ENCODE data around the gene CACNA1B.

The CACNA1B gene

GRCh38 chr9:137984520-137985257, 107.1 kb downstream of the CACNA1B start:
- no peaks in the 10 kb centered on the region for H3K9me3 ChIP-seq (ENCODE audit: low read length)
- H3K4me3 ChIP-seq (ENCODE audit: low read depth in 1 of 2, low read length in 2 of 2), result no peak overlapping the region
- no peak overlapping the region for H3K9ac ChIP-seq (ENCODE audit: low read length)
- no peak overlapping the region for H3K27ac ChIP-seq (ENCODE audit: low read depth, low read length)
- no peaks in the 10 kb centered on the region for H3K36me3 ChIP-seq (ENCODE audit: insufficient read depth, low read length)
- H3K27me3 ChIP-seq (ENCODE audit: control insufficient read depth in 1 of 2, insufficient read depth in 2 of 2, low read length in 2 of 2), result no peaks in the 10 kb centered on the region
- no peaks in the 10 kb centered on the region for H3K4me1 ChIP-seq (ENCODE audit: insufficient read depth, low read length)

GRCh38 chr9:137985637-137986071, 108.1 kb downstream of the CACNA1B start:
- Histone ChIP-seq H3K4me1 (ENCODE audit: insufficient read depth, low read length) (no peaks in the 10 kb centered on the region), H3K4me3 (ENCODE audit: low read depth in 1 of 2, low read length in 2 of 2) (no peak overlapping the region), H3K27ac (ENCODE audit: low read depth, low read length) (no peak overlapping the region), H3K9ac (ENCODE audit: low read length) (no peak overlapping the region), H3K36me3 (ENCODE audit: insufficient read depth, low read length) (no peaks in the 10 kb centered on the region), H3K9me3 (ENCODE audit: low read length) (no peaks in the 10 kb centered on the region), H3K27me3 (ENCODE audit: control insufficient read depth in 1 of 2, insufficient read depth in 2 of 2, low read length in 2 of 2) (no peaks in the 10 kb centered on the region)

GRCh38 chr9:137986268-137987099, 108.9 kb downstream of the CACNA1B start:
- Histone ChIP-seq H3K9ac (ENCODE audit: low read length) (no peak overlapping the region), H3K9me3 (ENCODE audit: low read length) (no peaks in the 10 kb centered on the region), H3K4me3 (ENCODE audit: low read depth in 1 of 2, low read length in 2 of 2) (no peak overlapping the region), H3K27ac (ENCODE audit: low read depth, low read length) (no peak overlapping the region), H3K4me1 (ENCODE audit: insufficient read depth, low read length) (no peaks in the 10 kb centered on the region), H3K27me3 (ENCODE audit: control insufficient read depth in 1 of 2, insufficient read depth in 2 of 2, low read length in 2 of 2) (no peaks in the 10 kb centered on the region), H3K36me3 (ENCODE audit: insufficient read depth, low read length) (no peaks in the 10 kb centered on the region)

- no peak overlapping the region for H3K4me3 ChIP-seq (ENCODE audit: low read depth in 1 of 2, low read length in 2 of 2)
- no peak overlapping the region for H3K9ac ChIP-seq (ENCODE audit: low read length)
- H3K4me1 ChIP-seq (ENCODE audit: insufficient read depth, low read length), result no peaks in the 10 kb centered on the region
- no peaks in the 10 kb centered on the region for H3K36me3 ChIP-seq (ENCODE audit: insufficient read depth, low read length)
- H3K27ac ChIP-seq (ENCODE audit: low read depth, low read length), result no peak overlapping the region
- no peaks in the 10 kb centered on the region for H3K9me3 ChIP-seq (ENCODE audit: low read length)
- no peaks in the 10 kb centered on the region for H3K27me3 ChIP-seq (ENCODE audit: control insufficient read depth in 1 of 2, insufficient read depth in 2 of 2, low read length in 2 of 2)
These were observed 109.9 kb downstream of the CACNA1B start for GRCh38 chr9:137987244-137988030.

- H3K9ac ChIP-seq (ENCODE audit: low read length), result no peak overlapping the region
- H3K9me3 ChIP-seq (ENCODE audit: low read length), result no peaks in the 10 kb centered on the region
- no peak overlapping the region for H3K27ac ChIP-seq (ENCODE audit: low read depth, low read length)
- H3K4me3 ChIP-seq (ENCODE audit: low read depth in 1 of 2, low read length in 2 of 2), result no peak overlapping the region
- no peaks in the 10 kb centered on the region for H3K27me3 ChIP-seq (ENCODE audit: control insufficient read depth in 1 of 2, insufficient read depth in 2 of 2, low read length in 2 of 2)
- H3K4me1 ChIP-seq (ENCODE audit: insufficient read depth, low read length), result no peaks in the 10 kb centered on the region
- no peaks in the 10 kb centered on the region for H3K36me3 ChIP-seq (ENCODE audit: insufficient read depth, low read length)
These were observed 110.5 kb downstream of the CACNA1B start for GRCh38 chr9:137988051-137988450.

GRCh38 chr9:137988701-137989100, 111.1 kb downstream of the CACNA1B start:
- Histone ChIP-seq H3K4me1 (ENCODE audit: insufficient read depth, low read length) (no peaks in the 10 kb centered on the region), H3K9me3 (ENCODE audit: low read length) (no peaks in the 10 kb centered on the region), H3K27me3 (ENCODE audit: control insufficient read depth in 1 of 2, insufficient read depth in 2 of 2, low read length in 2 of 2) (no peaks in the 10 kb centered on the region), H3K9ac (ENCODE audit: low read length) (no peak overlapping the region), H3K36me3 (ENCODE audit: insufficient read depth, low read length) (no peaks in the 10 kb centered on the region), H3K27ac (ENCODE audit: low read depth, low read length) (no peak overlapping the region), H3K4me3 (ENCODE audit: low read depth in 1 of 2, low read length in 2 of 2) (no peak overlapping the region)

GRCh38 chr9:137989156-137989555, 111.6 kb downstream of the CACNA1B start:
- no peak overlapping the region for H3K4me3 ChIP-seq (ENCODE audit: low read depth in 1 of 2, low read length in 2 of 2)
- no peak overlapping the region for H3K27ac ChIP-seq (ENCODE audit: low read depth, low read length)
- H3K9ac ChIP-seq (ENCODE audit: low read length), result no peak overlapping the region
- no peaks in the 10 kb centered on the region for H3K9me3 ChIP-seq (ENCODE audit: low read length)
- no peaks in the 10 kb centered on the region for H3K27me3 ChIP-seq (ENCODE audit: control insufficient read depth in 1 of 2, insufficient read depth in 2 of 2, low read length in 2 of 2)
- no peaks in the 10 kb centered on the region for H3K36me3 ChIP-seq (ENCODE audit: insufficient read depth, low read length)
- H3K4me1 ChIP-seq (ENCODE audit: insufficient read depth, low read length), result no peaks in the 10 kb centered on the region

- Histone ChIP-seq H3K9ac (ENCODE audit: low read length) (no peak overlapping the region), H3K4me1 (ENCODE audit: insufficient read depth, low read length) (no peaks in the 10 kb centered on the region), H3K9me3 (ENCODE audit: low read length) (no peaks in the 10 kb centered on the region), H3K27ac (ENCODE audit: low read depth, low read length) (no peak overlapping the region), H3K4me3 (ENCODE audit: low read depth in 1 of 2, low read length in 2 of 2) (no peak overlapping the region), H3K27me3 (ENCODE audit: control insufficient read depth in 1 of 2, insufficient read depth in 2 of 2, low read length in 2 of 2) (no peaks in the 10 kb centered on the region), H3K36me3 (ENCODE audit: insufficient read depth, low read length) (no peaks in the 10 kb centered on the region)
These were observed 112.6 kb downstream of the CACNA1B start for GRCh38 chr9:137989999-137990715.

GRCh38 chr9:138003485-138004190, 126.1 kb downstream of the CACNA1B start:
- no peak overlapping the region for H3K4me3 ChIP-seq (ENCODE audit: low read depth in 1 of 2, low read length in 2 of 2)
- no peak overlapping the region for H3K9ac ChIP-seq (ENCODE audit: low read length)
- H3K27ac ChIP-seq (ENCODE audit: low read depth, low read length), result no peak overlapping the region
- H3K4me1 ChIP-seq (ENCODE audit: insufficient read depth, low read length), result no peaks in the 10 kb centered on the region
- H3K27me3 ChIP-seq (ENCODE audit: control insufficient read depth in 1 of 2, insufficient read depth in 2 of 2, low read length in 2 of 2), result no peaks in the 10 kb centered on the region
- H3K36me3 ChIP-seq (ENCODE audit: insufficient read depth, low read length), result no peaks in the 10 kb centered on the region
- no peaks in the 10 kb centered on the region for H3K9me3 ChIP-seq (ENCODE audit: low read length)

GRCh38 chr9:138006576-138007233, 129.1 kb downstream of the CACNA1B start:
- H3K9me3 ChIP-seq (ENCODE audit: low read length), result no peaks in the 10 kb centered on the region
- H3K4me3 ChIP-seq (ENCODE audit: low read depth in 1 of 2, low read length in 2 of 2), result no peak overlapping the region
- no peak overlapping the region for H3K9ac ChIP-seq (ENCODE audit: low read length)
- no peaks in the 10 kb centered on the region for H3K36me3 ChIP-seq (ENCODE audit: insufficient read depth, low read length)
- no peaks in the 10 kb centered on the region for H3K4me1 ChIP-seq (ENCODE audit: insufficient read depth, low read length)
- H3K27me3 ChIP-seq (ENCODE audit: control insufficient read depth in 1 of 2, insufficient read depth in 2 of 2, low read length in 2 of 2), result no peaks in the 10 kb centered on the region
- H3K27ac ChIP-seq (ENCODE audit: low read depth, low read length), result no peak overlapping the region
